ENCODE data around the gene SEC11A. TPM values are rescaled to one million over a fixed set of nuclear protein-coding genes. Genes with fewer than 3 reads are reported as not detected.
A peak's percentile ranks its signal among the peaks of the same experiment; 100 is the strongest.

SEC11A gene
- total RNA-seq, result 100 to 1,000 TPM in 1 of 4 donors, 10 to 100 TPM in 3; 54.1 to 103 (median 72.8) TPM

DNA sequence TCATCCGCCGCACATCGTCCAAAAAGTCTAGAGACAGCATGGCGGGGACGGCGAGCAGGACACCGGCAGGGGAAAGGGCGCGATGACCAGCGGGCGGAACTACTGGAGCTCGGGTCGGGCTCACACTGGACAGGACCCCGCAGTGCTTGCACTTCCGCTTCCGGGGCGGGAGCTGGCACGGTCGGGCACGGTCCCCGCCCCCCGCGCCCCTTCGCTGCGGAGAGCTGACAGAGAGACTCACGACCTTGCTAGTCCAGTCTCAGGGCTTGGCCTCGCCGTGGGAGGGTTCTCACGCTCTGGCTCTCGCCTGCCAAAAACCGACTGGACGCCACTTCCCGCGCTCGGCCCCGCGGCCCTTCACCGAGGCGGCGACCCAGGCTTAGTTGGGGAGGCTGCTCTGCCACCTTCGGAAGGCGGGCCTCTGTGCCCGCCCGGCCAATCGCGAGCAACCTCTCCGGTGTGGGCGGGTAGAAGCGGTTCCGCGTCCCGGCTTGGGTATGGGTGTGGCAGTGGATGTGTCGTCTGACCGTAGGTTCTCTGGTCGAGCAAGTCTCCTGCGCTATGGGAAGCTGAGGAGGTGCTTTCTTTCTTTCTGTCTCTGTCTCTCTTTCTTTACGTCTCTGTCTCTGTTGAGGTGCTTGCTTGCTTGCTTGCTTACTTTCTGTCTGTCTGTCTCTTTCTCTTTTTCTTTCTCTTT, at the start of gene SEC11A:
Gene SEC11A, minus strand, starts transcription at position 104 of the 697 bp plus-strand sequence. Its CDS starts 64 bp downstream, at position 40.
- peak within 1 kb of the TSS; percentile 68 to 89 (median 80) for H3K4me3 ChIP-seq
- WGBS, 2 donors, result 0 to 1% methylated on average over 17 to 18 of the region's 57 CpGs
- peak in 3 of 4 donors; percentile 31 to 88 (median 81) for TF ChIP-seq POLR2A (IDR thresholded peaks at IDR 0.05)
- TF ChIP-seq, protein P1, sequence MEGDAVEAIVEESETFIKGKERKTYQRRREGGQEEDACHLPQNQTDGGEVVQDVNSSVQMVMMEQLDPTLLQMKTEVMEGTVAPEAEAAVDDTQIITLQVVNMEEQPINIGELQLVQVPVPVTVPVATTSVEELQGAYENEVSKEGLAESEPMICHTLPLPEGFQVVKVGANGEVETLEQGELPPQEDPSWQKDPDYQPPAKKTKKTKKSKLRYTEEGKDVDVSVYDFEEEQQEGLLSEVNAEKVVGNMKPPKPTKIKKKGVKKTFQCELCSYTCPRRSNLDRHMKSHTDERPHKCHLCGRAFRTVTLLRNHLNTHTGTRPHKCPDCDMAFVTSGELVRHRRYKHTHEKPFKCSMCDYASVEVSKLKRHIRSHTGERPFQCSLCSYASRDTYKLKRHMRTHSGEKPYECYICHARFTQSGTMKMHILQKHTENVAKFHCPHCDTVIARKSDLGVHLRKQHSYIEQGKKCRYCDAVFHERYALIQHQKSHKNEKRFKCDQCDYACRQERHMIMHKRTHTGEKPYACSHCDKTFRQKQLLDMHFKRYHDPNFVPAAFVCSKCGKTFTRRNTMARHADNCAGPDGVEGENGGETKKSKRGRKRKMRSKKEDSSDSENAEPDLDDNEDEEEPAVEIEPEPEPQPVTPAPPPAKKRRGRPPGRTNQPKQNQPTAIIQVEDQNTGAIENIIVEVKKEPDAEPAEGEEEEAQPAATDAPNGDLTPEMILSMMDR (IDR thresholded peaks at IDR 0.05), result no peak
- peak; percentile 69 for DNase-seq
- intact Hi-C loops (cut with DNase I), result no loop called here
- H3K27ac ChIP-seq, result peak within 1 kb of the TSS; percentile 94 to 96 (median 95)
- H3K9me3 ChIP-seq, result no peaks in the 10 kb centered on the region
- H3K36me3 ChIP-seq, result peaks cover 0 to 14% (median 0%) of the 10 kb centered on the region in 3 donors
- peaks cover 14 to 30% (median 23%) of the 10 kb centered on the region in 3 donors for H3K4me1 ChIP-seq
- H3K27me3 ChIP-seq, result no peaks in the 10 kb centered on the region

DNA sequence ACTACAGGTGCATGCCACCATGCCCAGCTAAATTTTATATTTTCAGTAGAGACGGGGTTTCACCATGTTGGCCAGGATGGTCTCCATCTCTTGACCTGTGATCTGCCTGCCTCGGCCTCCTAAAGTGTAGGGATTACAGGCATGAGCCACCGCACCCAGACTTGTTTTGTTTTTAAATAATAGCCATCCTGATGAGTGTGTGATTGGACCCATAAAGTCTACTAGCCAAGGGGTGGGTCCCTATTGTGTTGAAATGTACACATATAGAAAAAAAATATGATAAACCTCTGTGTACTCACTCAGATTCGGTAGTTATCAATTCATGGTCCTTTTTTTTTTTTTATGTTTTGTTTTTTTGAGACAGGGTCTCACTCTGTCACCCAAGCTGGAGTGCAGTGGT, 49.7 kb upstream of the SEC11A start:
- 88 to 92% methylated on average over 4 of the region's 4 CpGs for WGBS, 2 donors
- intact Hi-C loops (cut with DNase I), result no loop called here
- H3K27ac ChIP-seq, result no peak overlapping the region
- TF ChIP-seq POLR2A (IDR thresholded peaks at IDR 0.05), result no peak
- TF ChIP-seq, protein P1 (IDR thresholded peaks at IDR 0.05), result no peak
- peaks cover 0 to 38% (median 5%) of the 10 kb centered on the region in 3 donors for H3K4me1 ChIP-seq
- H3K9me3 ChIP-seq, result no peaks in the 10 kb centered on the region
- H3K4me3 ChIP-seq, result no peak overlapping the region
- H3K27me3 ChIP-seq, result no peaks in the 10 kb centered on the region
- no peak for DNase-seq
- H3K36me3 ChIP-seq, result peaks cover 0 to 58% (median 0%) of the 10 kb centered on the region in 3 donors

DNA sequence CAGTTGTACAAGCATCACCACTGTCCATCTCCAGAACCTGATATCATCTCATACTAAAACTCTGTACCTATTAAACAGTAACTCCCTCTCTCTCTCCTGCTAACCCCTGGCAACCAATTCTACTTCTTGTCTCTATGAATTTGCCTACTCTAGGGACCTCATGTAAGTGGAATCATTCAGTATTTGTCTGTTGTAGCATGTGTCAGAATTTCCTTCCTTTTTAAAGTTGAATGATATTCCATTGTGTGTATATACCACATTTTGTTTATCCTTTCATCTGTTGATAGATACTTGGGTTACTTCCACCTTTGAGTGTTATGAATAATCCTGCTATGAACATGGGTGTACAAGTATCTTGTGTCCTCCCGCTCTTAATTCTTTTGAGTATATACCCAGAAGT, 49.0 kb upstream of the SEC11A start:
- intact Hi-C loops (cut with DNase I), result no loop called here
- H3K27ac ChIP-seq, result no peak overlapping the region
- WGBS, 2 donors, result 94 to 95% methylated on average over 1 of the region's 1 CpG
- no peak overlapping the region for H3K4me3 ChIP-seq
- no peak for TF ChIP-seq POLR2A (IDR thresholded peaks at IDR 0.05)
- TF ChIP-seq, protein P1 (IDR thresholded peaks at IDR 0.05), result no peak
- H3K9me3 ChIP-seq, result no peaks in the 10 kb centered on the region
- H3K4me1 ChIP-seq, result peaks cover 0 to 45% (median 8%) of the 10 kb centered on the region in 3 donors
- no peak for DNase-seq
- H3K27me3 ChIP-seq, result no peaks in the 10 kb centered on the region
- H3K36me3 ChIP-seq, result peaks cover 0 to 58% (median 0%) of the 10 kb centered on the region in 3 donors

- H3K27me3 ChIP-seq, result no peaks in the 10 kb centered on the region
- peaks cover 0 to 54% (median 0%) of the 10 kb centered on the region in 3 donors for H3K36me3 ChIP-seq
- TF ChIP-seq, protein P1 (IDR thresholded peaks at IDR 0.05), result no peak
- TF ChIP-seq POLR2A (IDR thresholded peaks at IDR 0.05), result no peak
- intact Hi-C loops (cut with DNase I), result no loop called here
- H3K4me3 ChIP-seq, result no peak overlapping the region
- H3K27ac ChIP-seq, result no peak overlapping the region
- no peaks in the 10 kb centered on the region for H3K9me3 ChIP-seq
- WGBS, 2 donors, result 86 to 90% methylated on average over 3 of the region's 3 CpGs
- DNase-seq, result no peak
- H3K4me1 ChIP-seq, result peaks cover 0 to 49% (median 8%) of the 10 kb centered on the region in 3 donors
Measured at GRCh38 chr15:84764585-84764984, 48.6 kb upstream of the SEC11A start.

- TF ChIP-seq POLR2A (IDR thresholded peaks at IDR 0.05), result no peak
- TF ChIP-seq, protein P1 (IDR thresholded peaks at IDR 0.05), result no peak
- Histone ChIP-seq H3K4me1 (peaks cover 0 to 61% (median 8%) of the 10 kb centered on the region in 3 donors), H3K27ac (no peak overlapping the region), H3K36me3 (peaks cover 0 to 38% (median 0%) of the 10 kb centered on the region in 3 donors), H3K27me3 (no peaks in the 10 kb centered on the region), H3K4me3 (no peak overlapping the region), H3K9me3 (no peaks in the 10 kb centered on the region)
- no peak for DNase-seq
- 76 to 93% methylated on average over 3 of the region's 3 CpGs for WGBS, 2 donors
- intact Hi-C loops (cut with DNase I), result no loop called here
Measured at GRCh38 chr15:84762840-84763572, 47.1 kb upstream of the SEC11A start.
